ENCODE results near the gene SMCO2.

DNA sequence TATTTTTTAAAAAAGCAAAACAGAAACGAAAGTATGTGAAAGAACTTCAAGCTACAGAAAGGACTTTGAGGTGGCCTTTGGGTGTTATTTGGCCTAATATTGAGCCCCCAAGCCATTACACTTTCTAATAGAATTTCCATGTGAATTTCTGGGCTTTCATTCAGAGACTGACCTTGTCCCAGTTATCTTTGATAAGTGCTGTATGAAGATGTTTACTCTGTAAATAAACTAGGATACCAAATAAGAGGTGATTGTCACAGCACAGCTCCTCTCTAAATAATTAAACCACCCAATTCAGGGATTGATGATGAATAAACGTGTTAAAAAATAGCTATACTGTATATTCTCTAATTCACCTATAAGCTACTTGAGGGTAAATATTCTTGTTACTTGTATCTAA is 44.7 kb downstream of the SMCO2 start:
- no peak for TF ChIP-seq POLR2A (IDR thresholded peaks at IDR 0.05)
- TF ChIP-seq, protein P1, sequence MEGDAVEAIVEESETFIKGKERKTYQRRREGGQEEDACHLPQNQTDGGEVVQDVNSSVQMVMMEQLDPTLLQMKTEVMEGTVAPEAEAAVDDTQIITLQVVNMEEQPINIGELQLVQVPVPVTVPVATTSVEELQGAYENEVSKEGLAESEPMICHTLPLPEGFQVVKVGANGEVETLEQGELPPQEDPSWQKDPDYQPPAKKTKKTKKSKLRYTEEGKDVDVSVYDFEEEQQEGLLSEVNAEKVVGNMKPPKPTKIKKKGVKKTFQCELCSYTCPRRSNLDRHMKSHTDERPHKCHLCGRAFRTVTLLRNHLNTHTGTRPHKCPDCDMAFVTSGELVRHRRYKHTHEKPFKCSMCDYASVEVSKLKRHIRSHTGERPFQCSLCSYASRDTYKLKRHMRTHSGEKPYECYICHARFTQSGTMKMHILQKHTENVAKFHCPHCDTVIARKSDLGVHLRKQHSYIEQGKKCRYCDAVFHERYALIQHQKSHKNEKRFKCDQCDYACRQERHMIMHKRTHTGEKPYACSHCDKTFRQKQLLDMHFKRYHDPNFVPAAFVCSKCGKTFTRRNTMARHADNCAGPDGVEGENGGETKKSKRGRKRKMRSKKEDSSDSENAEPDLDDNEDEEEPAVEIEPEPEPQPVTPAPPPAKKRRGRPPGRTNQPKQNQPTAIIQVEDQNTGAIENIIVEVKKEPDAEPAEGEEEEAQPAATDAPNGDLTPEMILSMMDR (IDR thresholded peaks at IDR 0.05), result no peak

Measured in prostate gland (tissue), 2 donors.